ENCODE measurements around the gene CAMKK2.

GRCh38 chr12:121255433-121255832 is 41.1 kb downstream of the CAMKK2 start:
- TF ChIP-seq CTCF (conservative IDR thresholded peaks at IDR 0.05; ENCODE audit: low read length) (no peak), EZH2phosphoT487 (IDR thresholded peaks at IDR 0.05; ENCODE audit: borderline replicate concordance) (no peak)
